HG02884 (cell line): ENCODE data around the gene ANAPC2.

Source experiments
- ATAC-seq: cut with Tn5 transposase; IDR thresholded peaks from one replicate; pipeline ENCODE4 v1.9.1; 2021; ENCODE audit warnings: mild to moderate bottlenecking, moderate library complexity; ENCODE audit not compliant: unreplicated experiment

The ANAPC2 gene

DNA sequence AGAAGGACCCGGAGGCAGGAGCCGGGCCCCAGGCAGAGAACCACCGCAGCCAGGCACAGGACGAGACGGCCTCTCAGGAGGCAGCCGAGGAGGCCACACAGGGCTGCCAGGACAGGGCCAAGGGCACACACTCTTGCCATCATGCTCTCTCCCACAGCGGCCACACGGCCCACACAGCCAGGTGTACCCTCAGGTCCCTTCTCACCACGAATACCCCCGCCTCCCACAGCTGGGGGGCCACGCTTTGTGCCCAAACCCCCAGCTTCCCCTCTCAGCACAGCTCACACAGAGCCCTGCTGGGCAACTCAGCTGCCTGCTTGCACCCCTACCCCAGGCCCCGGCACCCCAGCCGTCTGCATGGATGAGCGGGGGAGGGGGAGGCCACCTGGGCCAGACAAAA is 5.4 kb upstream of the ANAPC2 start:
- ATAC-seq, result no peak

GRCh38 chr9:137192859-137193258 is 4.5 kb upstream of the ANAPC2 start:
- no peak for ATAC-seq

DNA sequence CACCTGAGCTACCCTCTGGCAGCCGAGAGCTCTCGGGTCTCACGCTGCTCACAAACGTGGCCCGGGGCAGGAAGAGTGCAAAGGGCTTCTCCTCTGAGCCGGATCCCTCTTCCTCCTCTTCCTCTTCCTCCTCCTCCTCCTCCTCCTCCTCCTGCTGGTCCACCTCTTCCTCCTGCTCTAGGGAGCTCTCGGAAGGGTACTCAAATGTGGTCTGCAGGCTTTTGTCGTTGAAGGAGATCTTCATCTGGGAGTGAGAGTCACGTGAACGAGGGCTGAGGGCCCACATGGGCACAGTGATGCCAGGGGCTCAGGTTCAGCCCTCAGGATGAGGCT is 4.1 kb upstream of the ANAPC2 start:
- no peak for ATAC-seq

- no peak for ATAC-seq
These were observed 3.5 kb upstream of the ANAPC2 start for GRCh38 chr9:137191691-137192447.

DNA sequence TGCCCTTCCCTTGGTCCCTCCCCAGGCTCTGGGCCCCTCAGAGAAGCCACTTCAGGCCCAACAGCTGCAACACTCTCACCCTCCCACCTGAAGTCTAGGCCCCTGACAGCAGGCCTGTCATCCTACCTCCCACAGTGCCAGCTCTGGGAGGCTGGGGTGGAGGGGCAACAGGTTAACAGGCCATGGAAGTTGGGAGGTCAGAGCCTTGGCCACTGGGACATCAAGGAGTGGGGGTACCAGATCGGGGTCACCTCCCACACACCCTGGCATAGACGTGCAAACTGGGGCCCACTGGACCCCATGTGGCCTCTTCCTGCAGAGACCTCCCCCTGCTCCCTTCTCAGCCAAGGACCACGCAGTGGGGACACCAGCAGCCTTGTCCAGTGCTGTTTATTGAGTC is 2.9 kb upstream of the ANAPC2 start:
- ATAC-seq, result no peak

- no peak for ATAC-seq
These were observed 2.0 kb upstream of the ANAPC2 start for GRCh38 chr9:137190315-137190856.

- no peak for ATAC-seq
These were observed 1.2 kb upstream of the ANAPC2 start for GRCh38 chr9:137189297-137190295.

- no peak for ATAC-seq
These were observed 272 bp downstream of the ANAPC2 start for GRCh38 chr9:137188086-137188489.

DNA sequence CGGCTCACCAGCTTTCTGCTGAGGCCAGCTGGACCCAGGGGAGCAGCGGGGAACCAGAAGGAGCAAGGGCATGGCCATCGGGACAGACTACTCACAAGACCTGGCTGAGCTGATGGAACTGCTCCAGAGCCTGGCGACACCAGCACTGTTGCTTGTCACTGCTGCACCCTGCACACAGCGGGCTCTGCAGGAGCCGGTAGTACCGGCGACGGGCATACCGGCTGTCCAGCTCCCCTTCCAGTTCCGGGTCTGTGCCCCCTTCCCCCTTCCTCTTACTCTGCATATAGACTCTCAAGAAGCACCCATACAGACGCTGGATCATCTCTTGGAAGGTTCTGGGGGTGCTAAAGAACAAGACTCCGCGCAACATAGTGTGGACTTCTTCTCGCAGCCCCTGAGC is 974 bp downstream of the ANAPC2 start:
- no peak for ATAC-seq

DNA sequence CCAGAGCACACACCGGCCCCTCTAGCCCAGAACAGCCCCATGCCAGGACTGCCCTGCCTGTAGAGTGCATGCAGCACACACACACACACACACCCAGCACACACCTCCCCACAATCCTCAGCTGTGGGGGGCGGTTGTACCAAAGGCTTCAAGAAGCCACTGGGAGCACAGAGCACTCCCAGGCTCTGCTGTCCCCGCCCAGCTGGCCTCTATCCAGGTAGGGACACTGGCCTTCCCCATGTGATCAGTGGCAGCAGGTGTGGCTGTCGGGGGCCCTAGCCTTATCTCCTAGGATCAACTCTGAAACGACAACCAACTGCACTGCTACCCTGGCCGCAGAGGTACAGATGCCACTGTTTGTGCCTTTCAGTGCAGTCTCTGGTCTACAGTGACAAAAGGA is 2.0 kb downstream of the ANAPC2 start:
- no peak for ATAC-seq

GRCh38 chr9:137185921-137186320 is 2.4 kb downstream of the ANAPC2 start:
- no peak for ATAC-seq

DNA sequence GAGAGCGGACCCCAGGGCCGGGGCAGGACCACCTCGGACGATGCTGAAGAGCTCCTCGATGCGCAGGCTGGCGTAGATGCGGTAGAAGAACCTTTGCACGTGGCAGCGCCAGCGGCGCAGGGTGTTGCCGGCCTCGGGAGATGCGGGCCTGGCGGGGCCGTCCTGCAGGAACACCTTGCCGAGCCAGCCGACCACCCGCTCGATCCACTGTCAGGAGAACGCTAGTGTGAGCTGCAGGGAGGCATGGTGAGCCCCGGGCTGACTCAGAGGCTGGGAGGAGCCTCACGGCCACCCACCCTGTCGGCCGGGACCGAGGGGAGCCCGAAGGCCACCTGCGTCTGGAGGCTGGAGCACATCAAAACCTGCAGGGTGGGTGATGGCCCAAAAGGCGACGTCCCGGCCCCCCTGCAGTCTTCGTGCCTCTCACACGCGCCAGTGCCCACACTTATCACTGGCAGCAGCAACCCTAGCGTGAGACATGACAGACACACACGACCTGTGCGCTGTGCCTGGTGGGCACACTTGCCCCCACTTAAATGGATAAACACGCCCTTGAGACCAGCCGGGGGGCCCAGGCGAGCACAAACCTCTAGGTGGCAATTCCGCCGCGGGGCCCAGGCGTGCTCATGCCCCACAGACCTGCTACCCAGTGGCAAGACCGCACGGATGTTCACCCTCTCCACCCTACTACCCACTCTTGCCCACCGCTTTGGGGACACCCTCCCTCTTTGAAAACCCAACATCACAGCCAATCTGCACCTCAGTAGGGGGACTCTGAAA is 3.3 kb downstream of the ANAPC2 start:
- ATAC-seq, result no peak

GRCh38 chr9:137183980-137184595 is 4.3 kb downstream of the ANAPC2 start:
- no peak for ATAC-seq

GRCh38 chr9:137182836-137183235 is 5.5 kb downstream of the ANAPC2 start:
- ATAC-seq, result no peak

GRCh38 chr9:137181680-137182079 is 6.7 kb downstream of the ANAPC2 start:
- ATAC-seq, result no peak

GRCh38 chr9:137180491-137180890 is 7.9 kb downstream of the ANAPC2 start:
- no peak for ATAC-seq

DNA sequence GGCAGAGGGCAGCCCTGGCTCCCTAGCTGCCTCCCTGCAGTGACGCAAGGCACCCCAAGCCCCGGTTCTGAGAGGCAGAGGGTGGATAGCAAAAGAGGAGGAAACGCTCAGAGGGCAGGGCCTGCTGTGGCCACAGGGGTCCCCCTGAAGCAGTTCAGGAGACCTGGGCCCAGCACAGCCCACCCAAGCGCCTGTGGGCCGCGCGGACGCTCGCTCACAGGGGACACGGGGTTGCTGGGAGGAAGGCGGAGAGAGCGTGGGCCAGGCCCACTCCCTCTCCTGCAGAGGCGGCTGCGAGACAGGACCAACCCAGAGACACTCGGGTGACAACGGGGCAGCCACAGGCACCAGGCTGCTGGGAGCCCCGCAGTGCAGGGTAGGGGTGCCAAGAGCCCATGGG is 8.6 kb downstream of the ANAPC2 start:
- ATAC-seq, result no peak

DNA sequence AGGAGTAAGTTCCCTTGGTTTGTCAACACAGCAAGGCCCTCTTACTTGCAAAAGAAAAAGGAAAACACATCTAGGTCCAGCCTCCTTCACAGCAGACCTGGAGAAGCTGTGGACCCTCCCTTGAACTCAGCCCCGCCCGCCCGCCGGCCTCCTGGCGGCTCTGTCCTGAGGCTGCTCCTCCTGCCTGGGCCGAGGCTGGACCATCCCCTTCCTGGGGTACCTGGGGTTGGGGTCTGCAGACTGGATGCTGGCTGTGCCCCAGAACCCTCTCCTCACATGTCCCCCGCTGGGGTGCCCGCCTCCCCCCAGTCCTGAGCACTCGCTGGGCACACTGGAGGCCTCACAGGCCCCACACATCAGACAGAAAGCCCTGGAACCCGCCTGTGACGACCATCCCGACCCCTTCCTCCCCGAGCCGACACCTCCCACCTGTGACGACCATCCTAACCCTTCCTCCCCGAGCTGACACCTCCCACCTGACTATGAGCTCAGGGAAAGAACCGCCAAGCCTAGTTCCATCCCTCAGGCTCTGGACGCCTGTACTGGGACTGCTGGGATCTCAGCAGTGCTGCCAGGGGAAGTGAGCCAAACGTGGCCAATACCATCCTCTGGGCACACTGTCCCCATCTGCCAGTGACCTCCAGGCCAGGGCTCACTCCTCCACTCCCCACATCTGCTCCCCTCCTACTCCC is 9.3 kb downstream of the ANAPC2 start:
- no peak for ATAC-seq

DNA sequence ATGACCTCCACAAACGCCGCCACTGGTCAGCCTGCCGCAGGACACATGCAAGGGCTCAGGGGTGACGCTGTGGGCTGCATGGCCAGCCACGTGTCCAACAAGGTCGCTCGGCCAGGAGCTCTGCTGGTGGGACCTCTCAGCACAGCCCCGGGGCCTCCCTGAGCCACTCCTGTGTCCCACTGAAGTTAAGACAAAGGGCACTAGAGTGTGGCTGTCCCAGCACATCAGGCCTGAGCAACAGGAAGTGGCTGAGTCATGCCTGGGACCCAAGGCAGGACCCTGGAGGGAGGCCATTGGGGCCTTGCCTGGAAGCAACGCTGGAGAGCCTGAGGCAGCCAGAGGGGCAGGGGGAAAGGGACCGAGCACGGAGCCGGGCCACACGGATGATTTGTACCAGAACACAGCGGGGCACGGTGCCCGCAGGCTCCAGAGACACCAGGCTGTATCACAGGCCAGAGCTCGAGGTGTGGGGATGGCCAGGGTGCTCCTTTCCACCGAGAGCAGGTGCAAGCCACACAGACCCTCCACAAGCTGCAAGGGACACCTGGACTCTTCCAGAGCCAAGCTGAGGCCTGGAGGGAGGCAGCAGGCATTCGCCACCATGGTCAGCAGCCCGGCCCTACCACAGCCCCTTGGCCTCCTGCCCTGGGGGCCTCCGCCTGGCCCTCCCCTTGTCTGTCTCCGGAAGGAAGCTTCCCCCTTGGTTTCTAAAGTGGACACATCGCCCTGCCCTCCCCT is 10.0 kb downstream of the ANAPC2 start:
- ATAC-seq, result no peak
